Measurements from ENCODE around the gene ISCA2.

ISCA2 gene

GRCh38 chr14:74486164-74486563 is 7.4 kb upstream of the ISCA2 start:
- DNase-seq = no peak

DNA sequence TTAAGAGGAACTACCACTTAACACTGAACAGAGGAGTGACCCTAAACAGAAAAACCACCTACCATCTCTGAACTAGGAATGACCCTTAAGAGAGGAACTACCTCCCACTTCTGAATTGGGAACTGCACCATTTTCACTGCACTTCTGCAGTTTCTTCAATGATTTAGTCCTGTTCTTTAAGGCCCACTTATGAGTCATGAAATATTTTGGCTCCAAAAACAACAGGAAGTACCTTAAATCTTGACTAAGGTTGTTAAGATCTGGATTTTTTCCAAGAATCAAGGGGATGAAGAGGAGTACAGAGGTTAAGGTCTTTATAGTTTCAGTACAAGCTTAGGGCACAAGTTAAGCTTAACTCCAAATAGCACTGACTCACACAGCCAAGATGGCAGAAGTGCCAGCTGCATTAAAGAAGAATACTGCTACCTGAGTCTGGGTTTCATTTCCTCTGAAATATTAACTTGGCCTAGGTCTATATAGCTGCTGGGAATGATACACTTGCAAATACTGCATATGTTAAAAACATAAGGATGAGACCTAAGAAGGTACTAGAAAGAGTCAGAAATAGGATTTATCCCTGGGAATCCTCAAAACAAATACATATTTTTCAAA is 4.7 kb upstream of the ISCA2 start:
- peak; percentile 76 for DNase-seq

- DNase-seq = no peak
These were observed 3.1 kb upstream of the ISCA2 start for GRCh38 chr14:74490486-74490885.

DNA sequence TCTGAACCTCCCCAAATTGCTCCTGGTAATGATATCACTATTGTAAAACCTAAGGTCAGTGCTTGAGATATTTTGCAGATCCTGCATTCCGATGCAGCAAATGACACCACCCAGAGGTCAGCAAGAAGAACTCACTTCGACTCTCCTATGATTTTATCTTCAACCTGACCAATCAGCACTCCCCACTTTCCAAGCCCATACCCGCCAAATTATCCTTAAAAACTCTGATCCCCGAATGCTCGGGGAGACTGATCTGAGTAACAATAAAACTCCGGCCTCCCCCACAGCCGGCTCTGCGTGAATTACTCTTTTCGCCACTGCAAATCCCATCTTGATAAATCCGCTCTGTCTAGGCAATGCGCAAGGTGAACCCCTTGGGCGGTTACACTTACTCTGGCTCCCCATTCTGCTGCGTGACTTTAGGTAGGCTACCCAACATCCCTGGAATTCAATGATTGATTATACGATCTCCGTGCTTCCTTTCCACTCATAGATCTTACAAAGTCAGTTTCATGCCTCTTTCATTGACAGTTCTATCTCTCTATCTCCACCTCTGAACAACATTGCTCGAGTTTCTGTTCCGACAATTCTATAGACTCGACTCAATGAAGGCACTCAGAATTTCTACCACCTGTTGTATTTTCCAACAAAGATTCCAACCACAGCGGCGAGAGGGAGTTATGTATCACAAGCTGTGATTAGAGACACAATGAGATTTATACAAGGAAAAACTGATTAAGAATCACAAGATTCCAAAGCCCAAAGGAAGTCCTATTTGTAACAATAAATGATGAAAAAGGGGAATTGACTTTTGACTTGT is 1.4 kb upstream of the ISCA2 start:
- peak; percentile 29 for DNase-seq

- DNase-seq = no peak
These were observed 706 bp upstream of the ISCA2 start, which contains the start of gene NPC2 for GRCh38 chr14:74492776-74493342. Gene NPC2 (minus strand): TSS chr14:74493305. CDS start chr14:74493274, 31 bp downstream.

DNA sequence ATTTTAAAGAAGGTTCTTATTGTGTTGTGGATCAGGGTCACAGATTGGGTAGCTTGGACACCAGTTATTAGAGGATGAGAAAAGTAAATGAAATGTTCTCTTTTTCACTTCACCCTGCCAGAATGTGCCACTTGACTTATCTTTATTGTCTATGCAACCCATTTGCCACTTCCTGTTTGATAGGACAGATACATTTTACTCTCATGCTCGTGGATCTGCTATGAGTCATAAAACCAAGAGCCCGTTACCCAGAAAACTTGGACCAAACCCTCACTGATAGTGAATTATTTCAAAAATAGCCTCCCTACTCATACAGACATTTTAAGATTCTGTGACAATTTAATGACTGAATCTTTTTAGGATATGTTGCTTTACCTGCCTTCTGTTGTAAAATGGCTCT is 1.8 kb downstream of the ISCA2 start:
- no peak for DNase-seq

GRCh38 chr14:74500417-74501134 is 7.0 kb downstream of the ISCA2 start:
- no peak for DNase-seq

- peak; percentile 42 for DNase-seq
These were observed 7.6 kb downstream of the ISCA2 start for GRCh38 chr14:74501135-74501614.

GRCh38 chr14:74501691-74502090 is 8.1 kb downstream of the ISCA2 start:
- DNase-seq = no peak

DNA sequence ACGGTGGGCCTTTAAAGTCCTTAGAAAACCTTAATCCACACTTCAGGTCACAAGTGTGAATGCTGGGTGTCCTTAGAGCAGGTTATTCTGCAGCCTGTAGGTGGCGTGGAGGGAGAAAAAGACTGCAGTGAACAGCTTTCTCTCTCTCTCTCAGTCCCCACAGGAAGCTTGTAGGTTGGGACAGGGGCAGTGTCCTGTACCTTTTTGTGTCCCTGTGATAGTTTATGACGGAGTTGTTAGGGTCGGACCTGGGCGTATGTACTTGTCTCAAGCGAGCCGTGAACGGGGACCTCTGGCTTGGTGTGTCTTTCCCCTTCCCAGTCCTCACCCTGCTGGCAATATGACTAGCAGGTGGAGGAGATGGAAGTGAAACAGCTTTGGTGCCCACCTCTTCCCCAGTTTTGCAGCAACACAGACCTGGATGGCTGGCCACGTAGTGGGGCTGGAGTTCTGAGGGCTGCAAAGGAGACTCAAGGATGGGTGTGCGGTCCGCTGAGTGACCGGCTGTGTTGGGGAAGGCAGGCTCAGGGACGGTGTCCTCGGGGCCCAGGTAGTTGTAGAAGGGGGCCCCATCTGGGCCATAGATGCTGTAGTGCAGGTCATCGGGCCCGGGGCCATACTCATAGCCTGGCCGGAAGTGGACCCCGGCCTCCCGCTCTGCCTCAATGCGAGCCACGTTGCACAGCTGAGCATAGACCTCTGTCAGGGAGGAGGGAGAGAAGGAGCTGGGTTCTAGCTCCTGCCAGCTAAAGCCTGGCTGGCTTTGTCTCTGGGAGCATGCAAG is 8.9 kb downstream of the ISCA2 start:
- no peak for DNase-seq

DNA sequence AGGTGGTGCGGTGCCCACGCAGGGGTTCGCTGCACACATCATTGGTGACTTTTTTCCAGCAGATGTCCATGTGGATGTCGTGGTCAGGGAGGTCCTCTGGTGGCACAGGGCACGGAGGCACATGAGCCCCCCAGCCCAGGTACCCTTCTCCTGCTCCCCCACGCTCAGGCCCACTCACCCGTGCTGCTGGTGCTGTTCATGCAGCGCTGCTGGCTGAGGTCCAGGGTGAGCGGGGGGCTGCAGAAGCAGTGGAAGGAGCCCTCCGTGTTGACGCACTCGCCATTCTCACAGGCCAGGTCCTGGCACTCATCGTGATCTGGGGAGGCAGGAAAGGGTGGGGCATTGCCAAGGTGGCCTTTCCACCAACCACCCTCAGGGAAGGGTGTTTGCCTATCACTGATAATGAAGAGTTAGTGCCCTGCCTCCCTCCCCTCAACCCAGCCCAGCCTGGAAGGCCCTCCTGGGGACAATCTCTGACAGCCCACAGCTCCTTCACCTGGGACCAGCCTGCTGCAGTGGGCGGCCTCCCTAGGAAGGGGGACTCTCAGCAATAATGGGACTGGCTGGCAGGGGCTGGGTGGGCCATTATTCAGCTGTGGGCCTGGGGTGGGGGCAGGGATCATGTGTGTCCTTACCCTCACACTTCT is 9.8 kb downstream of the ISCA2 start:
- DNase-seq = no peak

GRCh38 chr14:74503938-74504335 is 10.4 kb downstream of the ISCA2 start:
- no peak for DNase-seq

- no peak for DNase-seq
These were observed 10.8 kb downstream of the ISCA2 start for GRCh38 chr14:74504412-74504811.

DNA sequence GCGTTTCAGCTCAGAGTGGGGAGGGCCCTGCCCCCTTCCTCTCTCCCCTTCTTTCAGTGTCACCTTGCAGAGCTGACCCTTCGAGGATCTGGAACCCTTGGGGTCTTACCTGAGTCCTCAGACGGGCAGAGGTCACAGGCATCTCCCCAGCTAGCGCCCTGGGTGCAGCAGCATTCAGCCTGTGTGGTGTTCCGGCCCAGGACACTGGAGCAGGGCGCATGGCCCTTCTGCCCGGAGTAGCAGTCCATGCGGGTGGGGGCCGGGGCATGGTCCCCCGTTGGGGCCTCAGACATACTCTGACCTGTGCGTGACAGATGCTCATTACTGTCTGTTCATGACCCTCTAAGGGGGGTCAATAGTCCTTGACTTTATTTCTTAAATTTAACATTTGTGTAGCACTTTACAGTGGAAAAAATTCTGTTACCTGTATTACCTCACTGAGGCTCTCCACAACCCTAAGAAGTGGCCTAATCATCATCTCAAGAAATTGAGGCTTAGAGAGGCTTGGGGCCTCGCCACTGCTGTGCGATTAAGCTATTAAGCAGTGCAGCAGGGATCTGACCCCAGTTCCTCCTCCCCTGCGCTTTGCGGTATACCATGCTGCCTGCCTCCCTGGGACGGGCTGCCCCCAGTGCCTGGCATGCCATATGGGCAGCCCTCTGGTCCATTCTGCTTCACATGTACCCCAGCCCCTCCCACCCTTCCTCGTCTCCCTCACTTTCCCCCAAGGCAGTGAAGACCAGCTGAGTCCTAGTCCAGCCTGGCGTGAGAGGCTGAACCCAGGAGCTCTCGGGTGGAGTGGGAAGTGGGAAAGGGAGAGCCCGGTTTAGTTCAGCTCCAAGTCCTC is 11.5 kb downstream of the ISCA2 start:
- DNase-seq = no peak

DNA sequence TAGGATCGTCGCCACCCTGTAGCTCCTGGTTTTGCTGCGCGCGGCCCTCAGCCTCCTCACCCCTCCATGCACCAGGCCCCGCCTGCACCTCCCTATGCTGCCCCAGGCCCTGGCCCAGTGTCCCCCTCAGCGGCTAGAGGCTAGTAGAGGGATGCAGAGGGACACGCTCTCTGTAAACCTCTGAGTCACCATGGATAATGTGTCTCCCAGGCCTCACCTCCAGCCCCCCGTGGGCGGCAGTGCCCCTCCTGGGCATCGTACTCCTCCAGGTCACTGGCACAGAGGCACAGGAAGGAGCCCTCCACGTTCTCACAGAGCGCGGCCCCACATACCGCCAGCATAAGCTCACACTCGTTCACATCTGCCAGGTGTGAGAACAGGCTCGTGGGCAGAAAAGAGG is 12.3 kb downstream of the ISCA2 start:
- DNase-seq = no peak

- DNase-seq = no peak
These were observed 12.9 kb downstream of the ISCA2 start for GRCh38 chr14:74506411-74506851.

- DNase-seq = no peak
These were observed 13.5 kb downstream of the ISCA2 start for GRCh38 chr14:74507085-74507484.

- DNase-seq = no peak
These were observed 14.3 kb downstream of the ISCA2 start for GRCh38 chr14:74507840-74508239.

DNA sequence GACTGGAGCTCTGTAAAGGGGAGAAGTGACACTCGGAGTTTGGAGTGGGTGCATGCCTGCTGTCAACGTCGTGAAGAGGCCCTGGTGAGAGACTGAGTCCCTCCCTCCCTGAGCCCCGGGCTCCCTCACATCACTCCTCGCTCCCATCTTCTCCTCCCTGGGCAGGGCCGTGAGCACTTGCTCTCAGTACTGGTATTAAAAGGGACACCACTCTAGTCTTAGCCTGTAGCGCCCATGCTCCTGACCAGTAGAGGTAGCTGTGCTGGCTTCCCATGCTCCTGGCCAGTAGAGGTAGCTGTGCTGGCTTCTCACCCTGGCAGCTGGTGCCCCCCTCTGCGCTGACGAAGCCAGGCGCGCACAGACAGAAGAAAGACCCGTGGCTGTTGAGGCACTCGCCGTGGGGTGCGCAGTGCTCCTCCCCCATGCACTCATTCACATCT is 14.7 kb downstream of the ISCA2 start:
- DNase-seq = no peak

- DNase-seq = no peak
These were observed 15.4 kb downstream of the ISCA2 start for GRCh38 chr14:74508844-74509428.
